ENCODE data around the gene S1PR4. TPM values are rescaled to one million over a fixed set of nuclear protein-coding genes. Genes with fewer than 3 reads are reported as not detected.

The S1PR4 gene
- total RNA-seq, 1 donor from 2014 or later = not detected

DNA sequence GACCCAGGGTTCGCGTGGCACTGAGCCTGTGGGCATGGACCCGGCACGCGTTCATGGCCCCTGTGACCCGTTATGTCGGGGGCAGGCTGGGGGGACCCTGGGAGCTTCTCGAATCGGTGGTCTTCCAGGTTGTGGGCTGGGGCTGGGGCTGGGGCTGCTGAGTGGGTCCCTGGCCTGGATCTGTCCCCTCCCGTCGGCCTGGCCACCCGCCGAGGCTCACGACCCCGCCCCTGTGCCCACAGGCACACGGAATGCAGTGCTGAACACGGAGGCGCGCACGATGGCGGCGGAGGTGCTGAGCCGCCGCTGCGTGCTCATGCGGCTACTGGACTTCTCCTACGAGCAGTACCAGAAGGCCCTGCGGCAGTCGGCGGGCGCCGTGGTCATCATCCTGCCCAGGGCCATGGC lies 13.7 kb downstream of the S1PR4 start:
- TF ChIP-seq, protein P1, sequence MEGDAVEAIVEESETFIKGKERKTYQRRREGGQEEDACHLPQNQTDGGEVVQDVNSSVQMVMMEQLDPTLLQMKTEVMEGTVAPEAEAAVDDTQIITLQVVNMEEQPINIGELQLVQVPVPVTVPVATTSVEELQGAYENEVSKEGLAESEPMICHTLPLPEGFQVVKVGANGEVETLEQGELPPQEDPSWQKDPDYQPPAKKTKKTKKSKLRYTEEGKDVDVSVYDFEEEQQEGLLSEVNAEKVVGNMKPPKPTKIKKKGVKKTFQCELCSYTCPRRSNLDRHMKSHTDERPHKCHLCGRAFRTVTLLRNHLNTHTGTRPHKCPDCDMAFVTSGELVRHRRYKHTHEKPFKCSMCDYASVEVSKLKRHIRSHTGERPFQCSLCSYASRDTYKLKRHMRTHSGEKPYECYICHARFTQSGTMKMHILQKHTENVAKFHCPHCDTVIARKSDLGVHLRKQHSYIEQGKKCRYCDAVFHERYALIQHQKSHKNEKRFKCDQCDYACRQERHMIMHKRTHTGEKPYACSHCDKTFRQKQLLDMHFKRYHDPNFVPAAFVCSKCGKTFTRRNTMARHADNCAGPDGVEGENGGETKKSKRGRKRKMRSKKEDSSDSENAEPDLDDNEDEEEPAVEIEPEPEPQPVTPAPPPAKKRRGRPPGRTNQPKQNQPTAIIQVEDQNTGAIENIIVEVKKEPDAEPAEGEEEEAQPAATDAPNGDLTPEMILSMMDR (conservative IDR thresholded peaks at IDR 0.05) = no peak
- no peak overlapping the region for H3K27ac Mint-ChIP-seq (ENCODE audit: unreplicated experiment)

DNA sequence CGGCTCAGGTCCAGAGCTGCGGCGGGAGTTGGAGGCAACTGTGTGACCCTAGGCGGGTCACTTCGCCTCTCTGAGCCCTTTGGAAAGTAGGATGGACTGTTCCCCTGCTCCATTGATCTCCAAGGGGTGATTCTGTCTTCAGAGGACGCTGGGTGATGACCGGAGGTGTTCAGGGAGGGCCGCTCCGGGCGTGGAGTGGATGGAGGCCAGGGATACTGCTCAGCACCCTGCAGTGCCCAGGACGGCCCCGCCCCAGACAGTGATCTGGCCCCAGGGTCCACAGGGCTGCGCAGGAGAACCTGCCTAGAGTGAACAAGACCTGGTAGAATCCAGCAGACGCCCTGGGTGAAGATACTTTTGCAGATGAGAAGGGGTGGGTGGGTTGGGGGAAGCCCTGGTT lies 14.1 kb downstream of the S1PR4 start:
- Mint-ChIP-seq H3K27me3 (ENCODE audit: low read depth) (no peaks in the 10 kb centered on the region), H3K36me3 (ENCODE audit: low read depth) (peaks cover 4% of the 10 kb centered on the region), H3K4me1 (no peaks in the 10 kb centered on the region), H3K27ac (ENCODE audit: unreplicated experiment) (no peak overlapping the region), H3K4me3 (no peak overlapping the region), H3K9me3 (no peaks in the 10 kb centered on the region)
- DNase-seq (ENCODE audit: low read depth, low spot score) = no peak
- TF ChIP-seq, protein P1 (conservative IDR thresholded peaks at IDR 0.05) = no peak

More for the DNA sequence above, 13.7 kb downstream of the S1PR4 start:
- no peaks in the 10 kb centered on the region for H3K4me1 Mint-ChIP-seq
- no peaks in the 10 kb centered on the region for H3K27me3 Mint-ChIP-seq (ENCODE audit: low read depth)
- peaks cover 4% of the 10 kb centered on the region for H3K36me3 Mint-ChIP-seq (ENCODE audit: low read depth)
- no peak for DNase-seq (ENCODE audit: low read depth, low spot score)
- H3K4me3 Mint-ChIP-seq = no peak overlapping the region
- H3K9me3 Mint-ChIP-seq = no peaks in the 10 kb centered on the region

DNA sequence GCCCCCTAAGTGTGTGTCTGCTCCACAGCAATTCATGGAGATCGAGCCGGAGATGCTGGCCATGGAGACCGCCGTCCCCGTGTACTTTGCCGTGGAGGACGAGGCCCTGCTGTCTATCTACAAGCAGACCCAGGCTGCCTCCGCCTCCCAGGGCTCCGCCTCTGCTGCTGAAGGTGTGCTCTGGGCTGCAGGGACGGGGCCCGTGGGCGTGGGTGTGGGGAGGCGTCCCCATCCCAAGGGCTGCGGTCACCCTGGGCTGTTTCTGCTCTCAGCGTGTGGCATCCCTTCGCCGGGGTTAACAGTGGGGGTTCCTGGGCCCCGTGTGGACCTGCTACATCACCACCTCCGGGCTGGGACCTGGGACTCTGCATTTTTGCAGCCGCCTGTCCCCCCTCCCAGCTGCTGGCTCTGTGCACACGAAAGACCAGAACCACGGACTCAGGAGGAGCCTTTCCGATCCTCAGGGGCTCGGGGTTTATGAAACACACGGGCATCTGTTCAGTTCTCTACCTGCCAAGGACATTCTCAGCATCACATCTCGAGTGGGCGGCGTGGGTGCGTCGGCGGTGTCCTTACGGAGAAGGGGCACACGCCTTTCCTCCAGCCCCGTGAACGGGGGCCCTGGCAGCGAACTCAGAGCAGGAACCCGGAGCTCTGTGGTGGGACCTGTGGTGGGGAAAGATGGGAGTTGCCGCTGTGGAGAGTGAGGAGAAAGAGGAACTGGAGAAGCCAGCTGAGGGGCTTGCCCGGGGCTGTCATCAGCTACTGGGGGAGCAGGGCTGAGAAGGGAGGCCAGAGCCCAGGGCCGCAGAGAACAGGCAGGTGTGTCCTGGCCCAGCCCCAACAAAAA lies 14.9 kb downstream of the S1PR4 start:
- Mint-ChIP-seq H3K4me1 (no peaks in the 10 kb centered on the region), H3K27ac (ENCODE audit: unreplicated experiment) (no peak overlapping the region), H3K4me3 (no peak overlapping the region), H3K27me3 (ENCODE audit: low read depth) (no peaks in the 10 kb centered on the region), H3K36me3 (ENCODE audit: low read depth) (peaks cover 4% of the 10 kb centered on the region), H3K9me3 (no peaks in the 10 kb centered on the region)
- no peak for DNase-seq (ENCODE audit: low read depth, low spot score)
- TF ChIP-seq, protein P1 (conservative IDR thresholded peaks at IDR 0.05) = no peak

DNA sequence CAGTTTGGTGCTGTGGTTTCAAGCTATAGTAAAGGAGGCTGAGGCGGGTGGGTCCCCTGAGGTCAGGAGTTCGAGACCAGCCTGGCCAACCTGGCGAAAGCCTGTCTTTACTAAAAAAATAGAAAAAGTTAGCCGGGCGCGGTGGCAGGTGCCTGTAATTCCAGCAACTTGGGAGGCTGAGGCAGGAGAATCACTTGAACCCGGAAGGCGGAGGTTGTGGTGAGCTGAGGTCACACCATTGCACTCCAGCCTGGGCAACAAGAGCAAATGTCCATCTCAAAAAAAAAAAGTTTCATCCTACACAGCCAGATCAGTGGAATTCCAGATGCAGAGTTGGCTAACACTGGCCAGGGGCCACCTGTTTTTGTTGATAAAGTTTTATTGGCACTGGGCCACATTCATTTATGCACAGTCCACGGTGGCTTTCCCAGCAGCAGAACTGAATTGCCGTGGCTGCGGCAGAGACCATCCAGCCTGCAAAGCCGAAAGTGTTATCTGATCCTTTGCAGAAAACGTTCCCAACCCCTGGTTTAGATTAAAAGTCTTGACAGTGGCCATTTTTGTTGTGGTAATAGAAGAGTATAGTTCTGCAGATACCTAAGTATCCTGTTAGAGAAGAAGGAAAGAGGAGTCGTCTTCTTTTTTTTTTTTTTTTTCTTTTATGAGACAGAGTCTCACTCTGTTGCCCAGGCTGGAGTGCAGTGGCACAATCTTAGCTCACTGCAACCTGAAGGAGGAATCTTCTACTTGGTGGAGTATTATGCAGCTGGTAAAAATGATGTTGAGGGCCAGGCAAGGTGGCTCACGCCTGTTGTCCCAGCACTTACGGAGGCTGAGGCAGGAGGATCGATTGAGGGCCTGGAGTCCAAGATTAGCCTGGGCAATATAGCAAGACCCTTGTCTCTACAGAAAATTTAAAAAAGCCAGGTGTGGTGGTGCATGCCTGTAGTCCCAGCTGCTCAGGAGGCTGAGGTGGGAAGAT lies 15.8 kb downstream of the S1PR4 start:
- TF ChIP-seq, protein P1 (conservative IDR thresholded peaks at IDR 0.05) = no peak
- no peak overlapping the region for H3K27ac Mint-ChIP-seq (ENCODE audit: unreplicated experiment)

DNA sequence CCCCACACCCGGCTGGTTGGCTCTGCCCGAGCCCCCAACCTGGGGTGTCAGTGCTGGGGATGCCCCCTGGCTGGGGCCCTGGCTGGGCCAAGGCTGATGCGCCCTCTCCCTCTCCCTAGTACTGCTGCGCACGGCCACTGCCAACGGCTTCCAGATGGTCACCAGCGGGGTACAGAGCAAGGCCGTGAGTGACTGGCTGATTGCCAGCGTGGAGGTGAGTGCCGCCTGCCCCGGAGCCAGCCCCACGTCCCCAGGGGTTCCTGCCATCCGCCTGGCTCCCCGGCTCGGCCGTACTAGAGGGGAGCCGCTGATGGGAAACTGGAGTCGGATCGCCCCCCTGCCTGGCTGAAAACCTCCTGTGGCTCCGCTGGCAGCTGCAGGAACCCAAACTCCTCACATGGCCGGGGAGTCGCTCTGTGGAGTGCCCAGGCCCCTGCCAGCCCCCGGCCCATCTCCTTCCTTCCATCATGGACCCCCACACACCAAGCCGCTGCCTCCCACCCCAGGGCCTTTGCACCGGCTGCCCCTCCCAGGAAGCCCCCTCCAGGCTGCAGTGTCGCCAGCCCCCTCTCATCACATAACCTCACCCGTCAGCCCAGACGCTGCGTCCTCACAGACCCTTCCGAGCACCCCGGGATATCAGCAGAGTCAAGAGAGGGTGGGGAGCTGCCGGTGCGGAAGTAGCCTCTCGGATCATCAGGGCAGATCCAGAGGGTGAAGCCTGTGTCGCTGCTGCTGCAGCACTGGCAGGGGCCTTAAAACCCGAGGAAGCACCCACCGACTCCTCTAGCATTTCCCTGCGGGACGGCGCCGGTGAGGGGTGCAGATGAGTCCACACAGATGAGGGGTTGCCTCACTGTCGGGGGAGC lies 17.7 kb downstream of the S1PR4 start:
- no peaks in the 10 kb centered on the region for H3K27me3 Mint-ChIP-seq (ENCODE audit: low read depth)
- peaks cover 4% of the 10 kb centered on the region for H3K36me3 Mint-ChIP-seq (ENCODE audit: low read depth)
- no peak overlapping the region for H3K4me3 Mint-ChIP-seq
- H3K27ac Mint-ChIP-seq (ENCODE audit: unreplicated experiment) = no peak overlapping the region
- TF ChIP-seq, protein P1 (conservative IDR thresholded peaks at IDR 0.05) = no peak
- no peak for DNase-seq (ENCODE audit: low read depth, low spot score)
- no peaks in the 10 kb centered on the region for H3K9me3 Mint-ChIP-seq
- H3K4me1 Mint-ChIP-seq = no peaks in the 10 kb centered on the region

More for the DNA sequence above, 15.8 kb downstream of the S1PR4 start:
- H3K4me1 Mint-ChIP-seq = no peaks in the 10 kb centered on the region
- no peak for DNase-seq (ENCODE audit: low read depth, low spot score)
- peaks cover 4% of the 10 kb centered on the region for H3K36me3 Mint-ChIP-seq (ENCODE audit: low read depth)
- H3K9me3 Mint-ChIP-seq = no peaks in the 10 kb centered on the region
- no peaks in the 10 kb centered on the region for H3K27me3 Mint-ChIP-seq (ENCODE audit: low read depth)
- no peak overlapping the region for H3K4me3 Mint-ChIP-seq

Measured in neural crest cell (in vitro differentiated cells).